Nephron progenitor cell (in vitro differentiated cells): ENCODE measurements around the gene CCDC194.

Experiments
- DNase-seq: peaks from one replicate; pipeline ENCODE4 v3.0.0; 2021
- H3K27ac Mint-ChIP-seq: 2 replicates; pipeline ENCODE4 v1.8.0; 2021; ENCODE audit warnings: mild to moderate bottlenecking, moderate library complexity, mixed read lengths
- H3K27me3 Mint-ChIP-seq: 2 replicates; pipeline ENCODE4 v1.8.0; 2021; ENCODE audit warnings: mild to moderate bottlenecking, low read depth, mixed read lengths; ENCODE audit not compliant: poor library complexity
- H3K36me3 Mint-ChIP-seq: 2 replicates; pipeline ENCODE4 v1.8.0; 2021; ENCODE audit warnings: low read depth, mixed read lengths
- H3K4me1 Mint-ChIP-seq: 2 replicates; pipeline ENCODE4 v1.8.0; 2021; ENCODE audit warnings: mixed read lengths
- H3K4me3 Mint-ChIP-seq: 2 replicates; pipeline ENCODE4 v1.8.0; 2021; ENCODE audit warnings: mild to moderate bottlenecking, moderate library complexity, mixed read lengths
- H3K9me3 Mint-ChIP-seq: 2 replicates; pipeline ENCODE4 v1.8.0; 2021; ENCODE audit warnings: mild to moderate bottlenecking, moderate library complexity, mixed read lengths
- TF ChIP-seq, protein P1 (sequence below): fragments of 200-600 bp; sonication (generic); IDR thresholded peaks from 2 replicates; pipeline ENCODE4 v1.5.0; 2021; ENCODE audit warnings: antibody characterized with exemption

Gene CCDC194

GRCh38 chr19:17405250-17406045, 11.5 kb upstream of the CCDC194 start, which contains the start of gene BST2:
Gene BST2, minus strand, starts transcription at chr19:17405630. Its CDS starts 55 bp downstream, at chr19:17405575.
- no peak for DNase-seq
- no peaks in the 10 kb centered on the region for H3K27me3 Mint-ChIP-seq
- H3K36me3 Mint-ChIP-seq, result peaks cover 14% of the 10 kb centered on the region
- TF ChIP-seq, protein P1, sequence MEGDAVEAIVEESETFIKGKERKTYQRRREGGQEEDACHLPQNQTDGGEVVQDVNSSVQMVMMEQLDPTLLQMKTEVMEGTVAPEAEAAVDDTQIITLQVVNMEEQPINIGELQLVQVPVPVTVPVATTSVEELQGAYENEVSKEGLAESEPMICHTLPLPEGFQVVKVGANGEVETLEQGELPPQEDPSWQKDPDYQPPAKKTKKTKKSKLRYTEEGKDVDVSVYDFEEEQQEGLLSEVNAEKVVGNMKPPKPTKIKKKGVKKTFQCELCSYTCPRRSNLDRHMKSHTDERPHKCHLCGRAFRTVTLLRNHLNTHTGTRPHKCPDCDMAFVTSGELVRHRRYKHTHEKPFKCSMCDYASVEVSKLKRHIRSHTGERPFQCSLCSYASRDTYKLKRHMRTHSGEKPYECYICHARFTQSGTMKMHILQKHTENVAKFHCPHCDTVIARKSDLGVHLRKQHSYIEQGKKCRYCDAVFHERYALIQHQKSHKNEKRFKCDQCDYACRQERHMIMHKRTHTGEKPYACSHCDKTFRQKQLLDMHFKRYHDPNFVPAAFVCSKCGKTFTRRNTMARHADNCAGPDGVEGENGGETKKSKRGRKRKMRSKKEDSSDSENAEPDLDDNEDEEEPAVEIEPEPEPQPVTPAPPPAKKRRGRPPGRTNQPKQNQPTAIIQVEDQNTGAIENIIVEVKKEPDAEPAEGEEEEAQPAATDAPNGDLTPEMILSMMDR, result no peak
- H3K27ac Mint-ChIP-seq, result peak within 1 kb of the TSS; percentile 97
- peaks cover 55% of the 10 kb centered on the region for H3K4me1 Mint-ChIP-seq
- H3K4me3 Mint-ChIP-seq, result peak within 1 kb of the TSS; percentile 89
- H3K9me3 Mint-ChIP-seq, result no peaks in the 10 kb centered on the region

DNA sequence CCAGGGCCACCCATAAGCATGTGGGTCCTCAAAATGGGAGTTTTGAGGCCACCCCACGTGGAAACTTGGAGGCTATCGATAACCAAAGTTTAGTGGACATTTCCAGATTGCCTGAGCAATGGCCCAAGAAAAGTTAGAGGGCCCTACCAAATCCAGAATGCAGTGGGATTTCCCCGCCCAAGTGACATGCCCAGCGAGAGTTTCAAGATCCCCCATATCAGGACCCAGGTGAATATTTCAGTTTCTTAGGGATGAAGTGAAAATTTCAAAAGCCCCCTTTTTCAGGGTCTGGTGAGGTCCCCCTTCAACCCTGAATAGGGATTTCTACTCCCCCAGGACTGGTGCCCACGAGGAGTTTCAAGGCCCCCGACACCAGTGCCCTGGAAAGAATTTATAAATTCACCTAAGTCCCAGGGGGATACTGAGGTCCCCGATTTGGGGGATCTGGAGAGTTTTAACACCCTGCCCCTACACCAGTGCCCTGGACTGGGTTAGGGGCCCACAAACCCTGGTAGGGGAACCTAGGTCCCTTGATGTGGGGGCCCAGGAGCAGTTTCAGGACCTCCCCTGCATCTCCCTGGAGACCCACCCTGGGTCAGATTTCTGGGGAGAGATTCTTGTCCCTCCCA, 10.7 kb upstream of the CCDC194 start:
- Mint-ChIP-seq H3K27ac (peak overlapping the region; percentile 88), H3K4me3 (peak overlapping the region; percentile 89), H3K4me1 (peaks cover 55% of the 10 kb centered on the region), H3K36me3 (peaks cover 20% of the 10 kb centered on the region), H3K27me3 (no peaks in the 10 kb centered on the region), H3K9me3 (no peaks in the 10 kb centered on the region)
- no peak for DNase-seq
- TF ChIP-seq, protein P1, result no peak

DNA sequence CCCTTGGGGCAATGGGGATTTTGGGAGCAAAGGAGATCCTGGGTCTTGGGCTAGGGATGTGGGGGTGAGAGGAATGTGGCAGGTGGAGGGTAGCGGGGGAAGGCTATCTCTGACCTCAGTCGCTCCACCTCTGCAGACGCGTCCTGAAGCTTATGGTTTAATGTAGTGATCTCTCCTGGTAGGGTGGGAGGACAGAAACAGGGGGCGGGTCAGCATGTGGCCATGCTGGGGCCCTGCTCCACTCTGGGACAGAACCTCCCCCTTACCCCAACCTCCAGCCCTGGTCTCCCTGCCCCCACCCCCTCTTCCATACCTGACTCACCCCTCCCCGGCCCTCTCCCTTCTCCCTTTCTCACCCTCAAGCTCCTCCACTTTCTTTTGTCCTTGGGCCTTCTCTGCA, 10.0 kb upstream of the CCDC194 start:
- H3K27ac Mint-ChIP-seq, result peak overlapping the region; percentile 88
- H3K9me3 Mint-ChIP-seq, result no peaks in the 10 kb centered on the region
- H3K27me3 Mint-ChIP-seq, result no peaks in the 10 kb centered on the region
- no peak for DNase-seq
- peaks cover 55% of the 10 kb centered on the region for H3K4me1 Mint-ChIP-seq
- peaks cover 20% of the 10 kb centered on the region for H3K36me3 Mint-ChIP-seq
- H3K4me3 Mint-ChIP-seq, result peak overlapping the region; percentile 89
- TF ChIP-seq, protein P1, result no peak

DNA sequence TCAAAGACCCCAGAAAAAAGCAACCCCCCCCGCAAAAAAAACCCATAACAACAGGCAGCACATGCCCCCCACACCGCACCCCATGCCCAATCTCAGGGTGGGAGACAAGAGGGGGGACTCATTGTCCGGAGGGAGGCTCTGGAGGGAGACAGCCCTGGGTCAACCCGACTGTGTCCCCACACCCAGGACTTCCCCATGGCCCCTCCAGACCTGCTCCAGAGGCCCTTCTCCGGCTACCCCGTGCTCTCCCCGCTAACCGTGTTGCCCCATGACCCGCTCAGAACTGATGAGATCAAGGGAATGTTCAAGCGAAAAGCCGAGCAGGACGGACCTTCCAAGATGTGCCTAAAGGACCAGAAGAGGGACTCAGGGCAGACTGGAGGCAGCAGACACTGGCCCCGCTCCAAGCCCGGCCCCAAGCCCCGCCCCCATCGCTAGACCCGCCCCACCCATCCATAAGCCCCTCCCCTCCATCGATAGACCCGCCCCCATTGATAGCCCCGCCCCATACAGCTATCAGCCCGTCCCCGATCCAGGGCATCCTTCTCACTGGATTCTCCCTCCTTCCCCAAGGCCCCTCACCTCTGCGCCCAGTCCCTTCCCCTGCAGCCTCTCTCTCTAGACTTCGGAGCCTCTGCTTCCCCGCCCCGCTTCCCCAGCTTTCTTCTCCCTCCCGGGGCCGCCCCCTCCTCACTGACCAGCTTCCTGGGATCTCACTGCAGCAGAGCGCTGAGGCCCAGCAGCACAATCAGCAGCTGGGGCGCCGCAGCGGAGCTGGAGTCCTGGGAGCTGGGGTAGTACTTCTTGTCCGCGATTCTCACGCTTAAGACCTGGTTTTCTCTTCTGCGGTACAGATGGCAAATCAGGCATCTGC, 9.2 kb upstream of the CCDC194 start:
- H3K36me3 Mint-ChIP-seq, result peaks cover 20% of the 10 kb centered on the region
- peak overlapping the region; percentile 89 for H3K4me3 Mint-ChIP-seq
- peaks cover 55% of the 10 kb centered on the region for H3K4me1 Mint-ChIP-seq
- no peaks in the 10 kb centered on the region for H3K27me3 Mint-ChIP-seq
- no peaks in the 10 kb centered on the region for H3K9me3 Mint-ChIP-seq
- TF ChIP-seq, protein P1, result no peak
- DNase-seq, result peak; percentile 71
- H3K27ac Mint-ChIP-seq, result peak overlapping the region; percentile 88

- H3K36me3 Mint-ChIP-seq, result peaks cover 31% of the 10 kb centered on the region
- TF ChIP-seq, protein P1, result no peak
- no peaks in the 10 kb centered on the region for H3K9me3 Mint-ChIP-seq
- H3K4me1 Mint-ChIP-seq, result peaks cover 40% of the 10 kb centered on the region
- H3K27ac Mint-ChIP-seq, result peak overlapping the region; percentile 92
- no peak for DNase-seq
- peak overlapping the region; percentile 60 for H3K4me3 Mint-ChIP-seq
- no peaks in the 10 kb centered on the region for H3K27me3 Mint-ChIP-seq
These were observed 7.6 kb upstream of the CCDC194 start for GRCh38 chr19:17401628-17402027.
